ENCODE data around the gene CDK11A. TPM values are rescaled to one million over a fixed set of nuclear protein-coding genes. Genes with fewer than 3 reads are reported as not detected.
A peak's percentile ranks its signal among the peaks of the same experiment; 100 is the strongest.

The CDK11A gene
- total and polyA plus RNA-seq, 5 donors from 2014 or later, result 10.2 to 212 (median 15.6) TPM

DNA sequence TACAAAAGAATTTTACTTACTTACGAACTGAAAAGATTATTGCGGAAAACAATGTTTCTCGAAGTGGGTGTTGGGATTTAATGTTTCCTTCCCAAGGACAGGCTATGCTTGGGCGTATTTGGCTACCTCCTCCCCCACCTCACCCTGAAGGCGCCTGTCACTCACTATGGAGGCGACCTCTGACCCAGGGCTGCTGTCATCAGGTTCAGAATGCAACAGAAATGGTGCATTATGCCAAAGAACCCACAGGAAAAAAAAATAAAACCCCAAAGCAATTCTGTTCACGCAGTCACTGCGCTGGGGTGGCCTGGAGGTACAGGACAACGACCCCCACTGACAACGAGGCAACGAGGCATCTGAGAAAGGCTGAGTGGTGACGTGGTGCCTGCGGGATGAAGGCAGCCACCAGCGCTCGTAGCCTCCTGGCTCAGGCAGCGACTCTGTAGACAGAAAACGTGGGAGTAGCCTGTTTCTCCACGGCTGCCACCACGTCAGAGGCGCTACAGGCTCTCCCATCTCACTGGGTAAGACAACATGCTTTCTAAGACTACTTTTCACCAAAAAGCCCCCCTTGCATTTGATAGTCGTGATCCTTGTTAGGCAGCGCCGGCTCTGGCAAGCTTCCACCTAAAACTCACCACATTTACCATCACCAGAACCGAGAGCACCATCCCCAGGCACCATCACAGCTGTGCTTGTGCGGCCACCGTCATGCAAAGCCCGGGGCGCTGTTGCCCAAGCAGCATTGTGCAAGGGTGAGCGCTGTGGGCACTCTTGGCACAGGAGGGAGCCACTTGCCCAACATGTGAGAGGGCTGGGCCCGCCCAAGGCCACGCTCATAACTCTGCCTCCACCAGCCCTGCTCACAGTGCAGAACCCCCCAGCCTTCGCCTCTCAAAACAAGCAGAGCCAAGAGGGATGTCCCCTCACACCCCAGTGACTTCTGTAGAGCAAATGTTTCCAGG lies 39.8 kb upstream of the CDK11A start:
- H3K27ac ChIP-seq (ENCODE audit: insufficient read depth, low read length, poor library complexity, severe bottlenecking), result no peak overlapping the region
- H3K4me3 ChIP-seq (ENCODE audit: low read depth, low read length), result no peak overlapping the region
- H3K4me1 Mint-ChIP-seq, result peaks cover 0 to 7% (median 2%) of the 10 kb centered on the region in 4 donors
- DNase-seq (no peak), ATAC-seq (ENCODE audit: low read depth in 2 of 2) (peak; percentile 42 to 47)
- H3K27me3 ChIP-seq (ENCODE audit: control insufficient read depth, insufficient read depth, low read length), result no peaks in the 10 kb centered on the region
- H3K9me3 ChIP-seq (ENCODE audit: control insufficient read depth in 2 of 2, low read length in 2 of 2), result no peaks in the 10 kb centered on the region
- H3K4me3 Mint-ChIP-seq, result no peak overlapping the region
- peaks cover 47% of the 10 kb centered on the region for H3K36me3 ChIP-seq (ENCODE audit: control insufficient read depth, insufficient read depth, low read length)
- no peaks in the 10 kb centered on the region for H3K4me1 ChIP-seq (ENCODE audit: control insufficient read depth, insufficient read depth, low read length, poor library complexity, severe bottlenecking)
- H3K27me3 Mint-ChIP-seq, result no peaks in the 10 kb centered on the region
- peaks cover 20% of the 10 kb centered on the region for H3K36me3 Mint-ChIP-seq
- peak overlapping the region in 1 of 3 donors; percentile 52 for H3K27ac Mint-ChIP-seq
- no peaks in the 10 kb centered on the region for H3K9me3 Mint-ChIP-seq

DNA sequence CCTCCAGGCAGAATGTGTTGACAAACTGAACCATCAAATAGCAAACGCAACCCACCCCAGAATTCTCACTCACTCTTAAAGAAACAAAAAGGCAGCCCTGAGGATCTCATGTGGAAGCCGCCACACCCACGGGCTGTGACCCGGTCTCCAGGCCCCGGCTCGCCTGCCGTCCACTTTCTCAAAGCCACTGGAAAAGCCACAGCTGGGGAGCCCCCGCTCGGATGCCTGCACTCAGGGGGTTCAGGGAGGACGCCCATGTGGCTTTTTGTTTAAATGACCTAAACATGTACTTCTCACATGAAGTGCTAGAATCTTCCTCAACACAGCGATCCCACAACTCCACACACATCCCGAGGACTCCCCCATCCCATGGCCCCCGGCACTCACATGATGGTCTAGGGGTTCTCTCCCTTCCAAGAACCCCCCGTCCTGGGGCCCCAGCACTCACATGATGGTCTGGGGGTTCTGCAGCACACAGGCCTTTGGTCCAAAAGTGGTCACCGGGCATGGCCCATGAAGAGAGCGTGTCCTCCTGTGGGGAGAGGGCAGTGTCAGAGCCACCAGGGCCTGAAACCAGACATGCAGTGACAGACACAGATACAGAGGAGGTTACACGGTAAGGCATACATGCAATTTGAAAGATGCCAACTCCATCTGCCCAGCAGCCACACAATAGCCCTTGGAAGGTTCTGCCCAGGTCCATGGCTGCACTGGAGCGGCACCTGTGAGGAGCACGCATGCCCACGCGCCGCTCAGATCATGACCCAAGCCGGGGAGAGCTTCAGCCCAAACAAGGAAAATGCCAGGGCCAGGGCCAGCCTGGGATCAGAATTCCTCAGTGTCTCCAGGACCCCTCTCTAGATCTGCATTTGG lies 37.6 kb upstream of the CDK11A start:
- Mint-ChIP-seq H3K27ac (no peak overlapping the region), H3K9me3 (no peaks in the 10 kb centered on the region), H3K36me3 (peaks cover 14% of the 10 kb centered on the region), H3K4me1 (peaks cover 0 to 2% (median 0%) of the 10 kb centered on the region in 4 donors), H3K4me3 (peak overlapping the region in 1 of 4 donors; percentile 15), H3K27me3 (no peaks in the 10 kb centered on the region)
- H3K36me3 ChIP-seq (ENCODE audit: control insufficient read depth, insufficient read depth, low read length), result peaks cover 41% of the 10 kb centered on the region
- H3K9me3 ChIP-seq (ENCODE audit: control insufficient read depth in 2 of 2, low read length in 2 of 2), result no peaks in the 10 kb centered on the region
- no peak for ATAC-seq (ENCODE audit: low read depth in 2 of 2)
- H3K27ac ChIP-seq (ENCODE audit: insufficient read depth, low read length, poor library complexity, severe bottlenecking), result no peak overlapping the region
- H3K27me3 ChIP-seq (ENCODE audit: control insufficient read depth, insufficient read depth, low read length), result no peaks in the 10 kb centered on the region
- DNase-seq, result no peak
- H3K4me1 ChIP-seq (ENCODE audit: control insufficient read depth, insufficient read depth, low read length, poor library complexity, severe bottlenecking), result no peaks in the 10 kb centered on the region
- H3K4me3 ChIP-seq (ENCODE audit: low read depth, low read length), result no peak overlapping the region

DNA sequence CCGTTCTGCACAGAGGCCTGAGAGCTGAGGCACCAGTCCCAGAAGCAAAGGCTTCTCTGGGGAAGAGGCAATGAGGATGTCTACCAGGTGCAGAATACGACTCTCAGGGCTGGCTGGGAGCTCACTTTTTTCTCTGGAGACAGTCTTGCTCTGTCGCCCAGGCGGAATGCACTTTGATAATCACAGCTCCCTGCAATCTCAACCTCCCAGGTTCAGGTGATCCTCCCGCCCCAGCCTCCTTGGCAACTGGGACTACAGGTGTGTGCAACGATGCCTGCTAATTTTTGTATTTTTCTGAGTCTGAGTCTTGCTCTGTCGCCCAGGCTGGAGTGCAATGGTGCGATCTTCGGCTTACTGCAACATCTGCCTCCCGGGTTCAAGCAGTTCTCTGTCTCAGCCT lies 36.6 kb upstream of the CDK11A start:
- H3K36me3 Mint-ChIP-seq, result peaks cover 14% of the 10 kb centered on the region
- no peak overlapping the region for H3K4me3 Mint-ChIP-seq

DNA sequence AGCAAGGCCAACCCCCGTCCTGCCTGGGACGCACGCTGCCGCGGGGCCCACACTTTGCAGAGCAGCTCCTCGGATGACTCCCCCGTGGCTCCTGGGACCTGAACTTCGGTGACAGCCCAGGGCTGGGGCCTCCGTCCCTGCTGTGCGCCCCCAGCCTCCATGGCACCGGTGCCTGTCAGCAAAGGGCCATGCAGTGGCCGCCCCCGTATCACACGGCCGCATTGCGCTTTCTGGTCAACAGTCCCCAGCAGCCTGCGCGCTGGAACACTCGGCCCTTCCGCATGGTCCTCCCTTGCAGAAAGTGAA lies 36.1 kb upstream of the CDK11A start:
- H3K4me3 Mint-ChIP-seq, result no peak overlapping the region
- peaks cover 38% of the 10 kb centered on the region for H3K36me3 ChIP-seq (ENCODE audit: control insufficient read depth, insufficient read depth, low read length)
- H3K4me1 Mint-ChIP-seq, result peaks cover 0 to 2% (median 0%) of the 10 kb centered on the region in 4 donors
- no peaks in the 10 kb centered on the region for H3K27me3 Mint-ChIP-seq
- ATAC-seq (ENCODE audit: low read depth in 2 of 2) (no peak), DNase-seq (no peak)
- H3K4me3 ChIP-seq (ENCODE audit: low read depth, low read length), result no peak overlapping the region
- no peaks in the 10 kb centered on the region for H3K9me3 Mint-ChIP-seq
- H3K9me3 ChIP-seq (ENCODE audit: control insufficient read depth in 2 of 2, low read length in 2 of 2), result no peaks in the 10 kb centered on the region
- H3K27me3 ChIP-seq (ENCODE audit: control insufficient read depth, insufficient read depth, low read length), result no peaks in the 10 kb centered on the region
- H3K36me3 Mint-ChIP-seq, result peaks cover 14% of the 10 kb centered on the region
- H3K27ac ChIP-seq (ENCODE audit: insufficient read depth, low read length, poor library complexity, severe bottlenecking), result no peak overlapping the region
- no peak overlapping the region for H3K27ac Mint-ChIP-seq
- H3K4me1 ChIP-seq (ENCODE audit: control insufficient read depth, insufficient read depth, low read length, poor library complexity, severe bottlenecking), result no peaks in the 10 kb centered on the region

More for the DNA sequence above, 36.6 kb upstream of the CDK11A start:
- Histone ChIP-seq H3K9me3 (ENCODE audit: control insufficient read depth in 2 of 2, low read length in 2 of 2) (no peaks in the 10 kb centered on the region), H3K27me3 (ENCODE audit: control insufficient read depth, insufficient read depth, low read length) (no peaks in the 10 kb centered on the region), H3K4me1 (ENCODE audit: control insufficient read depth, insufficient read depth, low read length, poor library complexity, severe bottlenecking) (no peaks in the 10 kb centered on the region), H3K4me3 (ENCODE audit: low read depth, low read length) (no peak overlapping the region), H3K27ac (ENCODE audit: insufficient read depth, low read length, poor library complexity, severe bottlenecking) (no peak overlapping the region), H3K36me3 (ENCODE audit: control insufficient read depth, insufficient read depth, low read length) (peaks cover 38% of the 10 kb centered on the region)
- Mint-ChIP-seq H3K27me3 (no peaks in the 10 kb centered on the region), H3K4me1 (peaks cover 0 to 2% (median 0%) of the 10 kb centered on the region in 4 donors), H3K27ac (no peak overlapping the region), H3K9me3 (no peaks in the 10 kb centered on the region)
- ATAC-seq (ENCODE audit: low read depth in 2 of 2), result no peak
- no peak for DNase-seq

DNA sequence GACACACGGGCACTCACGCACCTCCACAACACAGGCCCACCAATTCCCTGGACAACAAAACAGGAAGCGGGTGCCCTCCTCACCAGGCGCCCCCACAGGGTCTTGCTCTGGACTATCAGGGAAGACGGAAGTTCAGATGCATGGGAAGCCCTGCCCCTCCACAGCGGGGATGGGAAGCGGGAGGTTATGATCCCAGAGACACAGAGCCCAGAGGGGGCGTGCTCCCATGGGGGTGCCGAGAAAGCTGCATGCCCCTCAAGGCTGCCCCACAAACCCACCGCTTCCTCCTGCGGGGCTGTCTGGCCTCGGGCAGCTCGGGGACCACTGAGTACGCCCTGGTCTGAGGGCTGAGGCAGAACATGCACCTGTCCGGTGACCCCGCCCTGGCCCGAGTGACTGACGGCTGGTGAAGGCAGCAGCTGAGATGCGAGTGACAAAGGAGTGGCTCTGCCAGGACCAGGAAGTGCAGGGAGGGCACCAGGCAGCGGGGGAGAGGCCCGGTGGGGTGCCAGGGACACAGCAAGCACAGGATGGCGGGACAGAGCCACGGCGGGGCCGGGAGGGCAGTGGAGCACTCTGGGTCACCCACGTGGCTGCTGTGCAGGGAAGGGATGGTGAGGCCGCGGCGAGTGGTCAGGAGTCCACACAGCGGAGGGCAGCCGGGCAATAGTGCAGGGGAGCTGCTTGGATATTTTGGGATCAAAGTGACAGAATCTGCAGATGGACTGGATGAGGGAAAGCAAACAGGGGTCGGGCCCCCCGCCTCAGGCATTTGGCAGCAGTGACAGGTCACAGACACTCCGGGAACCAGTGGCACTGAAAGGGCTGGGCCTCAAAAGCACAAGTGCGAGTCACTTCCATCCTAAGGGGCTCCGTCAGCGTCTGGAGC lies 35.5 kb upstream of the CDK11A start:
- peaks cover 0 to 2% (median 0%) of the 10 kb centered on the region in 4 donors for H3K4me1 Mint-ChIP-seq
- no peak overlapping the region for H3K4me3 ChIP-seq (ENCODE audit: low read depth, low read length)
- no peaks in the 10 kb centered on the region for H3K9me3 ChIP-seq (ENCODE audit: control insufficient read depth in 2 of 2, low read length in 2 of 2)
- H3K36me3 ChIP-seq (ENCODE audit: control insufficient read depth, insufficient read depth, low read length), result peaks cover 34% of the 10 kb centered on the region
- peaks cover 10% of the 10 kb centered on the region for H3K36me3 Mint-ChIP-seq
- no peaks in the 10 kb centered on the region for H3K9me3 Mint-ChIP-seq
- no peak overlapping the region for H3K27ac ChIP-seq (ENCODE audit: insufficient read depth, low read length, poor library complexity, severe bottlenecking)
- DNase-seq (no peak), ATAC-seq (ENCODE audit: low read depth in 2 of 2) (no peak)
- no peak overlapping the region for H3K27ac Mint-ChIP-seq
- H3K4me3 Mint-ChIP-seq, result no peak overlapping the region
- no peaks in the 10 kb centered on the region for H3K27me3 ChIP-seq (ENCODE audit: control insufficient read depth, insufficient read depth, low read length)
- no peaks in the 10 kb centered on the region for H3K4me1 ChIP-seq (ENCODE audit: control insufficient read depth, insufficient read depth, low read length, poor library complexity, severe bottlenecking)
- H3K27me3 Mint-ChIP-seq, result no peaks in the 10 kb centered on the region

DNA sequence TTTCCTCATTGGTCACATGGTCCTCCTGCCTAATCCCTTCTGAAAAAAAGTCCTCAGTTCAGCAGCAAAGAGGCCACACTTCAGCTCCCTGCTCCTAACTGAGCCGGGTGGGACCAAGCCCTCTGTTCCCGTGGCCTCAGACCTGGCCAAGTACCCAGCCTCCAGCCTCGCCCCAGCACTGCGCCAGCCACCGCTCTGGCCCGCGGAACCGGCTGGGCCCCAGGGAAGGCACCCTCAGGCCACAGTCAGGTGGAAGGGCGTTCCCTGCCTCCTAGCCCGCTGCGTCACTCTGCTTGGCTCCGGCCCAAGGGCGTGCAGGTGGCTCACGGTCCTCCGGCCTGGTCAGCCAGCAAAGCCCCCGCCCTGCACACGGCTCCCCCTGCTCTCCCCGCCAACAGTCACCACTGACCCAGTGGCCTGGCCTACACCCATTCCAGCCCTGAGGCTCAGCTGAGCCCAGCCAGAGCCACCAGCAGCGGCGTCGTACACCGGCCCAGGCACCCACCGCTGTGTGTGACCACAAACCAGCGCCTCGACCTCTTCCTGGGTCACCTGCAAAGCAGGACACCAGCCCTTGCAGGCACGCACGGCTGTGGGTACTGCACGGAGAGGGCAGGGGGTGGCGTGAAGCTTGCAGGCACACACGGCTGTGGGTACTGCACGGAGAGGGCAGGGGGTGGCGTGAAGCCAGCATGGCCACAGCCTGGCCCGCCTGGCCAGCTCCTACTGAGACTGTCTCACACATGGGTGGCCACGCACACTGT lies 34.7 kb upstream of the CDK11A start:
- Mint-ChIP-seq H3K27ac (no peak overlapping the region), H3K4me1 (no peaks in the 10 kb centered on the region), H3K4me3 (no peak overlapping the region), H3K36me3 (peaks cover 10% of the 10 kb centered on the region), H3K9me3 (no peaks in the 10 kb centered on the region), H3K27me3 (no peaks in the 10 kb centered on the region)
- Histone ChIP-seq H3K27me3 (ENCODE audit: control insufficient read depth, insufficient read depth, low read length) (no peaks in the 10 kb centered on the region), H3K4me3 (ENCODE audit: low read depth, low read length) (no peak overlapping the region), H3K4me1 (ENCODE audit: control insufficient read depth, insufficient read depth, low read length, poor library complexity, severe bottlenecking) (no peaks in the 10 kb centered on the region), H3K27ac (ENCODE audit: insufficient read depth, low read length, poor library complexity, severe bottlenecking) (no peak overlapping the region), H3K36me3 (ENCODE audit: control insufficient read depth, insufficient read depth, low read length) (peaks cover 27% of the 10 kb centered on the region), H3K9me3 (ENCODE audit: control insufficient read depth in 2 of 2, low read length in 2 of 2) (no peaks in the 10 kb centered on the region)
- DNase-seq (no peak), ATAC-seq (ENCODE audit: low read depth in 2 of 2) (peak; percentile 20 to 31)

Data from CD4-positive, CD25-positive, alpha-beta regulatory T cell (primary cell).